Skin of body (tissue), 2 donors: Measurements from ENCODE around the gene ARSB. TPM values are rescaled to one million over a fixed set of nuclear protein-coding genes. Genes with fewer than 3 reads are reported as not detected.
A peak's percentile ranks its signal among the peaks of the same experiment; 100 is the strongest.
"Not testable (repeated sequence)": the region's sequence is repeated elsewhere in the genome, so short reads cannot be mapped to it uniquely, and the experiment has no call there.

ENCODE experiments used
- DNase-seq: peaks from one replicate; lab custom pipeline; 2025; lab: John Stamatoyannopoulos, UW
- total RNA-seq: library from RNA; depleted of rRNA; stranded (reverse); fragments of >200 nt; gene quantifications from one replicate; pipeline ENCODE4 v1.2.3, GENCODE V29; 2014

ARSB gene
- total RNA-seq, 1 donor from 2014 or later = 10.9 TPM

- DNase-seq = peak; percentile 27
Observed at GRCh38 chr5:78779771-78780616, 205.1 kb downstream of the ARSB start.

- no peak for DNase-seq
Observed at GRCh38 chr5:78779262-78779661, 205.8 kb downstream of the ARSB start.

GRCh38 chr5:78778538-78778937, 206.6 kb downstream of the ARSB start:
- DNase-seq = no peak

- DNase-seq = no peak
Observed at GRCh38 chr5:78777901-78778300, 207.2 kb downstream of the ARSB start.

- no peak for DNase-seq
Observed at GRCh38 chr5:78776637-78777036, 208.5 kb downstream of the ARSB start.

GRCh38 chr5:78773655-78774054, 211.5 kb downstream of the ARSB start:
- no peak for DNase-seq

- no peak for DNase-seq
Observed at GRCh38 chr5:78771260-78772205, 213.6 kb downstream of the ARSB start.

- no peak for DNase-seq
Observed at GRCh38 chr5:78768781-78769380, 216.2 kb downstream of the ARSB start.

- DNase-seq = no peak
Observed at GRCh38 chr5:78766412-78766762, 218.7 kb downstream of the ARSB start.

- peak; percentile 94 for DNase-seq
Observed at GRCh38 chr5:78765756-78766411, 219.2 kb downstream of the ARSB start.

GRCh38 chr5:78765116-78765515, 220.0 kb downstream of the ARSB start:
- no peak for DNase-seq

GRCh38 chr5:78763659-78764189, 221.4 kb downstream of the ARSB start:
- DNase-seq = no peak

- DNase-seq = not testable (repeated sequence)
Observed at GRCh38 chr5:78762743-78763142, 222.4 kb downstream of the ARSB start.

- no peak for DNase-seq
Observed at GRCh38 chr5:78761840-78762239, 223.3 kb downstream of the ARSB start.

GRCh38 chr5:78760770-78761169, 224.3 kb downstream of the ARSB start:
- no peak for DNase-seq

GRCh38 chr5:78760366-78760765, 224.7 kb downstream of the ARSB start:
- no peak for DNase-seq

- DNase-seq = no peak
Observed at GRCh38 chr5:78758169-78758839, 226.8 kb downstream of the ARSB start.

- peak; percentile 82 for DNase-seq
Observed at GRCh38 chr5:78757269-78758053, 227.6 kb downstream of the ARSB start.

GRCh38 chr5:78756858-78757257, 228.3 kb downstream of the ARSB start:
- no peak for DNase-seq
